ENCODE results near the gene CELF5. TPM values are rescaled to one million over a fixed set of nuclear protein-coding genes. Genes with fewer than 3 reads are reported as not detected.
"Not testable (repeated sequence)": the region's sequence is repeated elsewhere in the genome, so short reads cannot be mapped to it uniquely, and the experiment has no call there.

The CELF5 gene
- total RNA-seq, 1 experiment from 2014 or later = 0.48 TPM

DNA sequence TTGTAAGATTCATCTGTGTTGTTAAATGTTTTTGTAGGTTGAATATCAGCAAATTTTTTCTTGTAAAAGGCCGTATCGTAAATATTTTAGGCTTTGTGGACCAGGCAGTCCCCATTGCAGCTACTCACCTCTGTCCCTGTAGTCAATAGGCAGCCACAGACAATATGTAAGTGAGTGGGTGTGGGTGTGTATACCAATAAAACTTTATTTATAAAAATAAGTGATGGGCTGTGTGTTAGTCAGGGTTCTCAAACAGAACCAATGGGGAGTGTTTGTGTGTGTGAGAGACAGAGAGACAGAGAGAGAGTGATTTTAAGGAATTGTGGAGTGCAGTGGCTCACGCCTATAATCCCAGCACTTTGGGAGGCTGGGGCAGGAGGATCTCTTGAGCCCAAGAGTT is 104.3 kb downstream of the CELF5 start:
- Histone ChIP-seq H2AFZ (no peak overlapping the region), H3K4me3 (no peak overlapping the region), H3K9me3 (ENCODE audit: insufficient read depth, low read depth) (no peaks in the 10 kb centered on the region), H3K4me1 (replicated peaks; ENCODE audit: insufficient read depth) (no peaks in the 10 kb centered on the region), H3K79me2 (ENCODE audit: low read depth) (no peaks in the 10 kb centered on the region), H3K36me3 (ENCODE audit: low read depth) (no peaks in the 10 kb centered on the region), H3F3A (ENCODE audit: insufficient read depth, low read depth) (no peaks in the 10 kb centered on the region), H3K27me3 (ENCODE audit: insufficient read depth, low read depth) (no peaks in the 10 kb centered on the region), H3K9me2 (ENCODE audit: insufficient read depth) (no peaks in the 10 kb centered on the region), H3K4me2 (no peak overlapping the region), H4K20me1 (ENCODE audit: insufficient read depth) (no peaks in the 10 kb centered on the region), H3K27ac (no peak overlapping the region)
- no TSS peak for BruUV-seq (replicated peaks)
- ChIA-PET POLR2A (ENCODE audit: unreplicated experiment) (no interaction called here), CTCF (interaction anchor here (0.5 kb wide), 1 partner anchor 760 kb away, joined by 5 read pairs; no protein-coding TSS in a partner anchor)
- intact Hi-C loops (cut with micrococcal nuclease; ENCODE audit: unreplicated experiment) = loop anchor here (10.0 kb wide), 1 partner anchor 876 kb away; no protein-coding TSS in a partner anchor
- TF ChIP-seq EZH2 (IDR thresholded peaks at IDR 0.05; ENCODE audit: low read depth) = no peak
- no peak for DNase-seq

- H3K4me2 ChIP-seq = no peak overlapping the region
- H2AFZ ChIP-seq = no peak overlapping the region
- ChIA-PET CTCF (no interaction called here), POLR2A (ENCODE audit: unreplicated experiment) (interaction anchor here (0.7 kb wide), 1 partner anchor 433 kb away, joined by 4 read pairs; no protein-coding TSS in a partner anchor)
- no peaks in the 10 kb centered on the region for H4K20me1 ChIP-seq (ENCODE audit: insufficient read depth)
- BruUV-seq (replicated peaks) = no TSS peak
- H3K79me2 ChIP-seq (ENCODE audit: low read depth) = no peaks in the 10 kb centered on the region
- no peaks in the 10 kb centered on the region for H3K9me2 ChIP-seq (ENCODE audit: insufficient read depth)
- no peak for DNase-seq
- intact Hi-C loops (cut with micrococcal nuclease; ENCODE audit: unreplicated experiment) = no loop called here
- no peak overlapping the region for H3K27ac ChIP-seq
- TF ChIP-seq, protein P1, sequence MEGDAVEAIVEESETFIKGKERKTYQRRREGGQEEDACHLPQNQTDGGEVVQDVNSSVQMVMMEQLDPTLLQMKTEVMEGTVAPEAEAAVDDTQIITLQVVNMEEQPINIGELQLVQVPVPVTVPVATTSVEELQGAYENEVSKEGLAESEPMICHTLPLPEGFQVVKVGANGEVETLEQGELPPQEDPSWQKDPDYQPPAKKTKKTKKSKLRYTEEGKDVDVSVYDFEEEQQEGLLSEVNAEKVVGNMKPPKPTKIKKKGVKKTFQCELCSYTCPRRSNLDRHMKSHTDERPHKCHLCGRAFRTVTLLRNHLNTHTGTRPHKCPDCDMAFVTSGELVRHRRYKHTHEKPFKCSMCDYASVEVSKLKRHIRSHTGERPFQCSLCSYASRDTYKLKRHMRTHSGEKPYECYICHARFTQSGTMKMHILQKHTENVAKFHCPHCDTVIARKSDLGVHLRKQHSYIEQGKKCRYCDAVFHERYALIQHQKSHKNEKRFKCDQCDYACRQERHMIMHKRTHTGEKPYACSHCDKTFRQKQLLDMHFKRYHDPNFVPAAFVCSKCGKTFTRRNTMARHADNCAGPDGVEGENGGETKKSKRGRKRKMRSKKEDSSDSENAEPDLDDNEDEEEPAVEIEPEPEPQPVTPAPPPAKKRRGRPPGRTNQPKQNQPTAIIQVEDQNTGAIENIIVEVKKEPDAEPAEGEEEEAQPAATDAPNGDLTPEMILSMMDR (conservative IDR thresholded peaks at IDR 0.05) = no peak
- no peak for TF ChIP-seq EZH2 (IDR thresholded peaks at IDR 0.05; ENCODE audit: low read depth)
- H3K36me3 ChIP-seq (ENCODE audit: low read depth) = no peaks in the 10 kb centered on the region
- H3K4me1 ChIP-seq (replicated peaks; ENCODE audit: insufficient read depth) = peaks cover 6% of the 10 kb centered on the region; the same call in 1 of the 2 replicates
- H3K27me3 ChIP-seq (ENCODE audit: insufficient read depth, low read depth) = no peaks in the 10 kb centered on the region
- no peaks in the 10 kb centered on the region for H3F3A ChIP-seq (ENCODE audit: insufficient read depth, low read depth)
- no peak overlapping the region for H3K4me3 ChIP-seq
- no peaks in the 10 kb centered on the region for H3K9me3 ChIP-seq (ENCODE audit: insufficient read depth, low read depth)
Observed at GRCh38 chr19:3330047-3330446, 105.6 kb downstream of the CELF5 start.

DNA sequence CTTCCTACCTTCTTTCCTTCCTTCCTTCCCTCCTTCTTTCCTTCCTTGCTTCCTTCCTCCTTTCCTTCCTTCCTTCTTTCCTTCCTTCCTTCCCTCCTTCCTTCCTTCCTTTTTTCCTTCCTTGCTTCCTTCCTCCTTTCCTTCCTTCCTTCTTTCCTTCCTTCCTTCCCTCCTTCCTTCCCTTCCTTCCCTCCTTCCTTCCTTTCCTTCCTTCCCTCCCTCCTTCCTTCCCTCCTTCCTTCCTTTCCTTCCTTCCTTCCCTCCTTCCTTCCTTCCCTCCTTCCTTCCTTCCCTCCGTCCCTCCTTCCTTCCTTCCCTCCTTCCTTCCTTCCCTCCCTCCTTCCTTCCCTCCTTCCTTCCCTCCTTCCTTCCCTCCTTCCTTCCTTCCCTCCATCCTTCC is 107.8 kb downstream of the CELF5 start:
- H3K4me2 ChIP-seq; DNase-seq; H3K4me3 ChIP-seq; POLR2A ChIA-PET (ENCODE audit: unreplicated experiment); H3K27me3 ChIP-seq (ENCODE audit: insufficient read depth, low read depth); H3K79me2 ChIP-seq (ENCODE audit: low read depth); H3K9me3 ChIP-seq (ENCODE audit: insufficient read depth, low read depth); intact Hi-C loops (cut with micrococcal nuclease; ENCODE audit: unreplicated experiment); H3K9me2 ChIP-seq (ENCODE audit: insufficient read depth); H3K36me3 ChIP-seq (ENCODE audit: low read depth); H3K27ac ChIP-seq; H4K20me1 ChIP-seq (ENCODE audit: insufficient read depth); H2AFZ ChIP-seq; CTCF ChIA-PET; BruUV-seq (replicated peaks): not testable (repeated sequence)
- peaks cover 27% of the 10 kb centered on the region for H3K4me1 ChIP-seq (replicated peaks; ENCODE audit: insufficient read depth)
- H3F3A ChIP-seq (ENCODE audit: insufficient read depth, low read depth) = peaks cover 12% of the 10 kb centered on the region; the same call in 1 of the 2 replicates

DNA sequence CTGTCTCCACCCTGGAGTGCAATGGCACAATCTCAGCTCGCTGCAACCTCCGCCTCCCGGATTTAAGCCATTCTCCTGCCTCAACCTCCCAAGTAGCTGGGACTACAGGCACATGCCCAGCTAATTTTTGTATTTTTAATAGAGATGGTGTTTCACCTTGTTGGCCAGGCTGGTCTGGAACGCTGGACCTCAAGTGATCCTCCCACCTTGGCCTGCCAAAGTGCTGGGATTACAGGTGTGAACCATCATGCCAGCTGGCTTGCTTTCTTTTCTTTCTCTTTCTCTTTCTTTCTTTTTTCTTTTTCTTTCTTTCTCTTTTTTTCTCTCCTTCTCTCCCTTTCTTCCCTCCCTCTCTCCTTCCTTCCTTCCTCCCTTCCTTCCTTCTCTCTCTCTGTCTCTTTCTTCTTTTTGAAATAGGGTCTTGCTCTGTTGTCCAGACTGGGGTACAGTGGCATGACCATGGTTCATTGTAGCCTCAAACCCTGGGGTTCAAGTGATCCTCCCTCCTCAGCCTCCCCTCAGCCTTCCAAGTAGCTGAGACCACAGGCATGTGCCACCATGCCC is 108.6 kb downstream of the CELF5 start:
- Histone ChIP-seq H3K36me3 (ENCODE audit: low read depth) (no peaks in the 10 kb centered on the region), H4K20me1 (ENCODE audit: insufficient read depth) (no peaks in the 10 kb centered on the region), H3K27me3 (ENCODE audit: insufficient read depth, low read depth) (no peaks in the 10 kb centered on the region), H3K9me3 (ENCODE audit: insufficient read depth, low read depth) (no peaks in the 10 kb centered on the region), H2AFZ (no peak overlapping the region), H3K79me2 (ENCODE audit: low read depth) (no peaks in the 10 kb centered on the region), H3K4me1 (replicated peaks; ENCODE audit: insufficient read depth) (peaks cover 32% of the 10 kb centered on the region), H3F3A (ENCODE audit: insufficient read depth, low read depth) (peaks cover 12% of the 10 kb centered on the region; the same call in 1 of the 2 replicates), H3K4me3 (no peak overlapping the region), H3K4me2 (no peak overlapping the region), H3K27ac (no peak overlapping the region), H3K9me2 (ENCODE audit: insufficient read depth) (no peaks in the 10 kb centered on the region)
- BruUV-seq (replicated peaks) = no TSS peak
- intact Hi-C loops (cut with micrococcal nuclease; ENCODE audit: unreplicated experiment) = no loop called here
- CTCF ChIA-PET = no interaction called here
- TF ChIP-seq, protein P1 (conservative IDR thresholded peaks at IDR 0.05) = no peak
- TF ChIP-seq EZH2 (IDR thresholded peaks at IDR 0.05; ENCODE audit: low read depth) = no peak
- POLR2A ChIA-PET (ENCODE audit: unreplicated experiment) = no interaction called here
- DNase-seq = no peak

Data from PC-9 (cell line).